Spleen (tissue), 7 donors: Measurements from ENCODE around the gene KMT2E.

ENCODE experiments used
- CTCF ChIP-seq, 11 experiments: fragments of 200-600 bp in 7 of 11; fragments of 450-650 bp in 4 of 11; sonication (generic) in 4 of 11; IDR thresholded peaks in 8 of 11; conservative IDR thresholded peaks in 3 of 11; 1 replicate in 7 of 11; 2 replicates in 4 of 11; pipeline versions ENCODE4 v1.4.0 to v1.8.0; 2016 to 2021; ENCODE audit warnings: antibody characterized with exemption in 11 of 11, inconsistent platforms in 4 of 11, mild to moderate bottlenecking in 1 of 11
- POLR2A ChIP-seq, 3 donors: fragments of 450-650 bp; IDR thresholded peaks; one replicate each; pipeline ENCODE4 v1.5.1; 2017; ENCODE audit warnings: antibody characterized with exemption in 3 of 3, mild to moderate bottlenecking in 1 of 3
- POLR2AphosphoS5 ChIP-seq, 3 donors: sonication (generic); formaldehyde crosslinking; IDR thresholded peaks; one replicate each; pipeline ENCODE4 v1.5.1; 2017; ENCODE audit warnings: antibody characterized with exemption in 3 of 3
- donor health status: DM: no; HTN: no; CAD: no; lungs with moderate emphysema.
- donor health status: DM: no; HTN: no; CAD: no.
- donor health status: DM: no; HTN: no; CAD: no.

DNA sequence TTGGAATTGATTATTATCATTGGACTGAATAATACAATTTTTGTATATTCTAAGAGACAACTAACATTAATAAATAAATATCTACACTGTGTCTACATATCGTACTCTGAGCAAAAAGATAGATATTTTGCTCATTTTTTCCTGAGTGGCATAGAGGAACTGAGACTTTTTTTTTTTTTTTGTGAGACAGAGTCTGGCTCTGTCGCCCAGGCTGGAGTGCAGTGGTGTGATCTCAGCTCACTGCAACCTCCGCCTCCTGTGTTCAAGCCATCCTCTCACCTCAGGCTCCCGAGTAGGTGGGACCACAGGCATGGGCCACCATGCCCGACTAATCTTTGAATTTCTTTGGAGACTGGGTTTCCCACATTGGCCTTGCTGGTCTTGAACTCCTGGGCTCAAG, 14.0 kb downstream of the KMT2E start:
- no peak for TF ChIP-seq POLR2A (IDR thresholded peaks at IDR 0.05)
- TF ChIP-seq CTCF (IDR thresholded peaks at IDR 0.05 in 8 of 11, conservative IDR thresholded peaks at IDR 0.05 in 3 of 11), result no peak
- peak in 1 of 3 donors; percentile 24 for TF ChIP-seq POLR2AphosphoS5 (IDR thresholded peaks at IDR 0.05)
